GM21825 (cell line): ENCODE measurements around the gene C2CD2L.
"Not testable (repeated sequence)": the region's sequence is repeated elsewhere in the genome, so short reads cannot be mapped to it uniquely, and the experiment has no call there.

Source experiments
- ATAC-seq: cut with Tn5 transposase; IDR thresholded peaks from one replicate; pipeline ENCODE4 v1.9.1; 2021; ENCODE audit warnings: mild to moderate bottlenecking, moderate library complexity; ENCODE audit not compliant: unreplicated experiment

C2CD2L gene

GRCh38 chr11:119113716-119114115, 6.6 kb downstream of the C2CD2L start:
- ATAC-seq: no peak

- no peak for ATAC-seq
Measured at GRCh38 chr11:119114351-119114750, 7.2 kb downstream of the C2CD2L start.

GRCh38 chr11:119115484-119116234, 8.5 kb downstream of the C2CD2L start:
- no peak for ATAC-seq

- no peak for ATAC-seq
Measured at GRCh38 chr11:119116235-119116594, 9.1 kb downstream of the C2CD2L start.

- no peak for ATAC-seq
Measured at GRCh38 chr11:119116601-119117000, 9.5 kb downstream of the C2CD2L start.

GRCh38 chr11:119117004-119117706, 10.0 kb downstream of the C2CD2L start:
- no peak for ATAC-seq

GRCh38 chr11:119118227-119118626, 11.1 kb downstream of the C2CD2L start:
- ATAC-seq: no peak

- ATAC-seq: no peak
Measured at GRCh38 chr11:119118946-119119345, 11.8 kb downstream of the C2CD2L start.

GRCh38 chr11:119120639-119121007, 13.5 kb downstream of the C2CD2L start:
- ATAC-seq: no peak

- ATAC-seq: peak; percentile 96
Measured at GRCh38 chr11:119121008-119121810, 14.1 kb downstream of the C2CD2L start, which contains the start of gene HINFP. TSS of gene HINFP (plus strand) at chr11:119121580. CDS start at chr11:119126945, 5,365 bp downstream.

GRCh38 chr11:119121811-119122124, 14.6 kb downstream of the C2CD2L start:
- no peak for ATAC-seq

GRCh38 chr11:119125821-119126220, 18.7 kb downstream of the C2CD2L start:
- ATAC-seq: no peak

GRCh38 chr11:119126675-119127268, 19.6 kb downstream of the C2CD2L start:
- no peak for ATAC-seq

- ATAC-seq: no peak
Measured at GRCh38 chr11:119130662-119131061, 23.5 kb downstream of the C2CD2L start.

GRCh38 chr11:119134389-119134978, 27.3 kb downstream of the C2CD2L start:
- no peak for ATAC-seq

- not testable (repeated sequence) for ATAC-seq
Measured at GRCh38 chr11:119139276-119139675, 32.1 kb downstream of the C2CD2L start.

GRCh38 chr11:119144825-119145486, 37.8 kb downstream of the C2CD2L start:
- no peak for ATAC-seq

GRCh38 chr11:119145551-119145950, 38.4 kb downstream of the C2CD2L start:
- ATAC-seq: no peak

GRCh38 chr11:119147604-119148333, 40.6 kb downstream of the C2CD2L start:
- ATAC-seq: no peak

- no peak for ATAC-seq
Measured at GRCh38 chr11:119148720-119149017, 41.5 kb downstream of the C2CD2L start.
